ENCODE measurements around the gene C11orf21.

Gene C11orf21

GRCh38 chr11:2261436-2262230, 40.1 kb downstream of the C11orf21 start:
- Histone ChIP-seq H3K9ac (ENCODE audit: low read length) (no peak overlapping the region), H3K27me3 (ENCODE audit: control insufficient read depth, insufficient read depth, low read length) (no peaks in the 10 kb centered on the region), H3K4me1 (ENCODE audit: control insufficient read depth, insufficient read depth, low read length) (no peaks in the 10 kb centered on the region), H3K4me3 (ENCODE audit: low read length) (no peak overlapping the region), H3K27ac (ENCODE audit: low read depth, low read length) (no peak overlapping the region), H3K36me3 (ENCODE audit: control insufficient read depth, insufficient read depth, low read length) (no peaks in the 10 kb centered on the region)

- H3K4me1 ChIP-seq (ENCODE audit: control insufficient read depth, insufficient read depth, low read length), result no peaks in the 10 kb centered on the region
- H3K27me3 ChIP-seq (ENCODE audit: control insufficient read depth, insufficient read depth, low read length), result no peaks in the 10 kb centered on the region
- H3K4me3 ChIP-seq (ENCODE audit: low read length), result no peak overlapping the region
- H3K36me3 ChIP-seq (ENCODE audit: control insufficient read depth, insufficient read depth, low read length), result no peaks in the 10 kb centered on the region
- no peak overlapping the region for H3K27ac ChIP-seq (ENCODE audit: low read depth, low read length)
- no peak overlapping the region for H3K9ac ChIP-seq (ENCODE audit: low read length)
These were observed 41.0 kb downstream of the C11orf21 start for GRCh38 chr11:2260491-2261364.

GRCh38 chr11:2259897-2260451, 41.7 kb downstream of the C11orf21 start:
- Histone ChIP-seq H3K9ac (ENCODE audit: low read length) (no peak overlapping the region), H3K36me3 (ENCODE audit: control insufficient read depth, insufficient read depth, low read length) (no peaks in the 10 kb centered on the region), H3K4me1 (ENCODE audit: control insufficient read depth, insufficient read depth, low read length) (no peaks in the 10 kb centered on the region), H3K4me3 (ENCODE audit: low read length) (no peak overlapping the region), H3K27ac (ENCODE audit: low read depth, low read length) (no peak overlapping the region), H3K27me3 (ENCODE audit: control insufficient read depth, insufficient read depth, low read length) (no peaks in the 10 kb centered on the region)

- no peak overlapping the region for H3K4me3 ChIP-seq (ENCODE audit: low read length)
- H3K36me3 ChIP-seq (ENCODE audit: control insufficient read depth, insufficient read depth, low read length), result no peaks in the 10 kb centered on the region
- no peaks in the 10 kb centered on the region for H3K27me3 ChIP-seq (ENCODE audit: control insufficient read depth, insufficient read depth, low read length)
- no peaks in the 10 kb centered on the region for H3K4me1 ChIP-seq (ENCODE audit: control insufficient read depth, insufficient read depth, low read length)
- H3K27ac ChIP-seq (ENCODE audit: low read depth, low read length), result no peak overlapping the region
- no peak overlapping the region for H3K9ac ChIP-seq (ENCODE audit: low read length)
These were observed 42.3 kb downstream of the C11orf21 start for GRCh38 chr11:2259466-2259830.

GRCh38 chr11:2258501-2259465, 42.9 kb downstream of the C11orf21 start:
- Histone ChIP-seq H3K4me3 (ENCODE audit: low read length) (no peak overlapping the region), H3K36me3 (ENCODE audit: control insufficient read depth, insufficient read depth, low read length) (no peaks in the 10 kb centered on the region), H3K4me1 (ENCODE audit: control insufficient read depth, insufficient read depth, low read length) (no peaks in the 10 kb centered on the region), H3K27me3 (ENCODE audit: control insufficient read depth, insufficient read depth, low read length) (no peaks in the 10 kb centered on the region), H3K9ac (ENCODE audit: low read length) (no peak overlapping the region), H3K27ac (ENCODE audit: low read depth, low read length) (no peak overlapping the region)

GRCh38 chr11:2256951-2257700, 44.6 kb downstream of the C11orf21 start:
- H3K4me3 ChIP-seq (ENCODE audit: low read length), result no peak overlapping the region

GRCh38 chr11:2256293-2256913, 45.3 kb downstream of the C11orf21 start:
- Histone ChIP-seq H3K27me3 (ENCODE audit: control insufficient read depth, insufficient read depth, low read length) (no peaks in the 10 kb centered on the region), H3K4me3 (ENCODE audit: low read length) (no peak overlapping the region), H3K4me1 (ENCODE audit: control insufficient read depth, insufficient read depth, low read length) (no peaks in the 10 kb centered on the region), H3K9ac (ENCODE audit: low read length) (no peak overlapping the region), H3K27ac (ENCODE audit: low read depth, low read length) (no peak overlapping the region), H3K36me3 (ENCODE audit: control insufficient read depth, insufficient read depth, low read length) (no peaks in the 10 kb centered on the region)

More at GRCh38 chr11:2256951-2257700, 44.6 kb downstream of the C11orf21 start:
- H3K27me3 ChIP-seq (ENCODE audit: control insufficient read depth, insufficient read depth, low read length), result no peaks in the 10 kb centered on the region
- no peaks in the 10 kb centered on the region for H3K36me3 ChIP-seq (ENCODE audit: control insufficient read depth, insufficient read depth, low read length)
- H3K27ac ChIP-seq (ENCODE audit: low read depth, low read length), result no peak overlapping the region
- H3K9ac ChIP-seq (ENCODE audit: low read length), result no peak overlapping the region
- H3K4me1 ChIP-seq (ENCODE audit: control insufficient read depth, insufficient read depth, low read length), result no peaks in the 10 kb centered on the region

- H3K4me1 ChIP-seq (ENCODE audit: control insufficient read depth, insufficient read depth, low read length), result no peaks in the 10 kb centered on the region
- H3K36me3 ChIP-seq (ENCODE audit: control insufficient read depth, insufficient read depth, low read length), result no peaks in the 10 kb centered on the region
- no peak overlapping the region for H3K27ac ChIP-seq (ENCODE audit: low read depth, low read length)
- no peaks in the 10 kb centered on the region for H3K27me3 ChIP-seq (ENCODE audit: control insufficient read depth, insufficient read depth, low read length)
- no peak overlapping the region for H3K9ac ChIP-seq (ENCODE audit: low read length)
- no peak overlapping the region for H3K4me3 ChIP-seq (ENCODE audit: low read length)
These were observed 49.7 kb downstream of the C11orf21 start for GRCh38 chr11:2252018-2252417.

- H3K27me3 ChIP-seq (ENCODE audit: control insufficient read depth, insufficient read depth, low read length), result no peaks in the 10 kb centered on the region
- H3K4me1 ChIP-seq (ENCODE audit: control insufficient read depth, insufficient read depth, low read length), result no peaks in the 10 kb centered on the region
- no peak overlapping the region for H3K9ac ChIP-seq (ENCODE audit: low read length)
- H3K36me3 ChIP-seq (ENCODE audit: control insufficient read depth, insufficient read depth, low read length), result no peaks in the 10 kb centered on the region
- no peak overlapping the region for H3K27ac ChIP-seq (ENCODE audit: low read depth, low read length)
- H3K4me3 ChIP-seq (ENCODE audit: low read length), result no peak overlapping the region
These were observed 50.6 kb downstream of the C11orf21 start for GRCh38 chr11:2251138-2251537.

- H3K27ac ChIP-seq (ENCODE audit: low read depth, low read length), result no peak overlapping the region
- no peaks in the 10 kb centered on the region for H3K36me3 ChIP-seq (ENCODE audit: control insufficient read depth, insufficient read depth, low read length)
- H3K4me3 ChIP-seq (ENCODE audit: low read length), result no peak overlapping the region
- H3K9ac ChIP-seq (ENCODE audit: low read length), result no peak overlapping the region
- no peaks in the 10 kb centered on the region for H3K4me1 ChIP-seq (ENCODE audit: control insufficient read depth, insufficient read depth, low read length)
- H3K27me3 ChIP-seq (ENCODE audit: control insufficient read depth, insufficient read depth, low read length), result no peaks in the 10 kb centered on the region
These were observed 51.2 kb downstream of the C11orf21 start for GRCh38 chr11:2250485-2250884.

- Histone ChIP-seq H3K4me3 (ENCODE audit: low read length) (no peak overlapping the region), H3K36me3 (ENCODE audit: control insufficient read depth, insufficient read depth, low read length) (no peaks in the 10 kb centered on the region), H3K27ac (ENCODE audit: low read depth, low read length) (no peak overlapping the region), H3K9ac (ENCODE audit: low read length) (no peak overlapping the region), H3K27me3 (ENCODE audit: control insufficient read depth, insufficient read depth, low read length) (no peaks in the 10 kb centered on the region), H3K4me1 (ENCODE audit: control insufficient read depth, insufficient read depth, low read length) (no peaks in the 10 kb centered on the region)
These were observed 51.7 kb downstream of the C11orf21 start for GRCh38 chr11:2250041-2250440.

Measured in rectal smooth muscle tissue (tissue), 1 donor.